GM21423 (cell line): ENCODE measurements around the gene SH2B2.
"Not testable (repeated sequence)": the region's sequence is repeated elsewhere in the genome, so short reads cannot be mapped to it uniquely, and the experiment has no call there.

Experiments
- ATAC-seq: cut with Tn5 transposase; IDR thresholded peaks from one replicate; pipeline ENCODE4 v1.9.1; 2021; ENCODE audit warnings: mild to moderate bottlenecking, moderate library complexity; ENCODE audit not compliant: unreplicated experiment

The SH2B2 gene

GRCh38 chr7:102303669-102304422 is 17.2 kb downstream of the SH2B2 start:
- ATAC-seq, result no peak

- ATAC-seq, result no peak
Observed at GRCh38 chr7:102304668-102305067, 18.0 kb downstream of the SH2B2 start.

GRCh38 chr7:102305414-102306268 is 19.0 kb downstream of the SH2B2 start:
- peak; percentile 33 for ATAC-seq

GRCh38 chr7:102306916-102307677 is 20.4 kb downstream of the SH2B2 start:
- ATAC-seq, result peak; percentile 76

- ATAC-seq, result no peak
Observed at GRCh38 chr7:102310414-102310815, 23.7 kb downstream of the SH2B2 start.

GRCh38 chr7:102312317-102312716 is 25.6 kb downstream of the SH2B2 start:
- ATAC-seq, result no peak

GRCh38 chr7:102313997-102314780 is 27.5 kb downstream of the SH2B2 start:
- ATAC-seq, result no peak

- ATAC-seq, result no peak
Observed at GRCh38 chr7:102317231-102318059, 30.8 kb downstream of the SH2B2 start.

- no peak for ATAC-seq
Observed at GRCh38 chr7:102318482-102318971, 31.9 kb downstream of the SH2B2 start.

- no peak for ATAC-seq
Observed at GRCh38 chr7:102319671-102320070, 33.0 kb downstream of the SH2B2 start.

GRCh38 chr7:102320181-102320580 is 33.5 kb downstream of the SH2B2 start:
- ATAC-seq, result no peak

- ATAC-seq, result no peak
Observed at GRCh38 chr7:102320601-102321350, 34.1 kb downstream of the SH2B2 start.

GRCh38 chr7:102321351-102322201 is 34.9 kb downstream of the SH2B2 start:
- no peak for ATAC-seq

- ATAC-seq, result no peak
Observed at GRCh38 chr7:102322202-102322715, 35.6 kb downstream of the SH2B2 start.

- no peak for ATAC-seq
Observed at GRCh38 chr7:102323914-102324195, 37.2 kb downstream of the SH2B2 start.

- not testable (repeated sequence) for ATAC-seq
Observed at GRCh38 chr7:102325106-102325505, 38.4 kb downstream of the SH2B2 start.

- ATAC-seq, result no peak
Observed at GRCh38 chr7:102326157-102326889, 39.7 kb downstream of the SH2B2 start.
